ENCODE data around the gene AVEN. TPM values are rescaled to one million over a fixed set of nuclear protein-coding genes. Genes with fewer than 3 reads are reported as not detected.
"Not testable (repeated sequence)": the region's sequence is repeated elsewhere in the genome, so short reads cannot be mapped to it uniquely, and the experiment has no call there.

AVEN gene
- total RNA-seq, 3 donors from 2014 or later: 13.5 to 18.4 (median 13.8) TPM

GRCh38 chr15:33826201-33826600 lies 212.8 kb downstream of the AVEN start:
- Histone ChIP-seq H3K9me3 (peaks cover 0 to 9% of the 10 kb centered on the region in 2 donors), H3K36me3 (no peaks in the 10 kb centered on the region), H3K27ac (no peak overlapping the region), H3K4me1 (no peaks in the 10 kb centered on the region), H3K4me3 (no peak overlapping the region), H3K27me3 (no peaks in the 10 kb centered on the region)
- TF ChIP-seq CTCF (IDR thresholded peaks at IDR 0.05) (no peak), POLR2AphosphoS5 (IDR thresholded peaks at IDR 0.05) (no peak), POLR2A (IDR thresholded peaks at IDR 0.05) (no peak)
- intact Hi-C loops (cut with DNase I; ENCODE audit: low total_unique reads): no loop called here
- DNase-seq (ENCODE audit: low spot score in 2 of 2): no peak

DNA sequence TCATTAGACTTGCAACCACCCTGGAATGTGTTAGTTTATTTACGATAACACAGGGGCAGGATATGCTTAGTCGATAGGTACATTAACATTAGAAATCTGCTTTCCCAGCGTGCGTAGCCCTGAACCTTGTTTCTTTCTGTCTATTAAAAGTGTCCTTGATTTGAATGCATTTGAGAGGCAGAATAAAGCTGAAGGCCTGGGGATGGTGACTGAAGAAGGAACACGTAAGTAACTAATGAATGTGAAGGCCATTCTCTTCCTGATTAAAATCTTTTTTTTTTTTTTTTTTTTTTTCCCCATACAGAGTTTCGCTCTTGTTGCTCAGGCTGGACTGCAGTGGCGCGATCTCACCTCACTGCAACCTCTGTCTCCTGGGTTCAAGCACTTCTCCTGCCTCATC lies 213.6 kb downstream of the AVEN start:
- Histone ChIP-seq H3K4me3 (no peak overlapping the region), H3K27ac (no peak overlapping the region), H3K36me3 (no peaks in the 10 kb centered on the region), H3K9me3 (peaks cover 0 to 9% of the 10 kb centered on the region in 2 donors), H3K4me1 (no peaks in the 10 kb centered on the region), H3K27me3 (no peaks in the 10 kb centered on the region)
- DNase-seq (ENCODE audit: low spot score in 2 of 2): no peak
- TF ChIP-seq CTCF (IDR thresholded peaks at IDR 0.05): no peak
- no peak for TF ChIP-seq POLR2AphosphoS5 (IDR thresholded peaks at IDR 0.05)
- no peak for TF ChIP-seq POLR2A (IDR thresholded peaks at IDR 0.05)
- intact Hi-C loops (cut with DNase I; ENCODE audit: low total_unique reads): no loop called here

GRCh38 chr15:33823119-33823518 lies 215.9 kb downstream of the AVEN start:
- Histone ChIP-seq H3K27me3 (no peaks in the 10 kb centered on the region), H3K9me3 (no peaks in the 10 kb centered on the region), H3K4me1 (no peaks in the 10 kb centered on the region), H3K36me3 (no peaks in the 10 kb centered on the region), H3K27ac (no peak overlapping the region), H3K4me3 (no peak overlapping the region)
- intact Hi-C loops (cut with DNase I; ENCODE audit: low total_unique reads): no loop called here
- DNase-seq (ENCODE audit: low spot score in 2 of 2): no peak
- TF ChIP-seq POLR2A (IDR thresholded peaks at IDR 0.05) (no peak), POLR2AphosphoS5 (IDR thresholded peaks at IDR 0.05) (no peak), CTCF (IDR thresholded peaks at IDR 0.05) (no peak)

- no peak overlapping the region for H3K4me3 ChIP-seq
- intact Hi-C loops (cut with DNase I; ENCODE audit: low total_unique reads): no loop called here
- no peaks in the 10 kb centered on the region for H3K9me3 ChIP-seq
- H3K27me3 ChIP-seq: no peaks in the 10 kb centered on the region
- no peak for DNase-seq (ENCODE audit: low spot score in 2 of 2)
- no peak overlapping the region for H3K27ac ChIP-seq
- H3K4me1 ChIP-seq: no peaks in the 10 kb centered on the region
- TF ChIP-seq CTCF (IDR thresholded peaks at IDR 0.05): no peak
- TF ChIP-seq POLR2A (IDR thresholded peaks at IDR 0.05): no peak
- no peak for TF ChIP-seq POLR2AphosphoS5 (IDR thresholded peaks at IDR 0.05)
- H3K36me3 ChIP-seq: no peaks in the 10 kb centered on the region
These were observed 216.5 kb downstream of the AVEN start for GRCh38 chr15:33822479-33822878.

DNA sequence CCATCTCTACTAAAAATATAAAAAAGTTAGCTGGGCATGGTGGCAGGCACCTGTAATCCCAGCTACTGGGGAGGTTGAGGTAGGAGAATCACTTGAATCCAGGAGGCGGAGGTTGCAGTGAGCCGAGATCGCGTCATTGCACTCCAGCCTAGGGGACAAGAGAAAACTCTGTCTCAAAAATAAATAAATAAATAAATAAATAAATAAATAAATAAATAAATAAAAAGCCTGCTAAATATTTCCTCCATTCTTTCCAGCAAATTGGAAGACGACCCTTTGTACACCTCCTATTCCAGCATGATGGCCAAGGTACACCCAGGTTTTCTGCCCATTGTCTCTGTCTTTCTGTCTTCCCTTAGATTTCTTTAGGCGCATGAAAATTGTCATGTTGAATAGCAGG lies 219.5 kb downstream of the AVEN start:
- H3K9me3 ChIP-seq; intact Hi-C loops (cut with DNase I; ENCODE audit: low total_unique reads): not testable (repeated sequence)

More for the DNA sequence above, 219.5 kb downstream of the AVEN start:
- not testable (repeated sequence) for H3K4me3 ChIP-seq; H3K36me3 ChIP-seq; H3K27ac ChIP-seq; H3K27me3 ChIP-seq; H3K4me1 ChIP-seq; DNase-seq (ENCODE audit: low spot score in 2 of 2)

Other genes with a start within 250 kb of the AVEN start
- gene CHRM5, start 70.7 kb downstream of the AVEN start, total RNA-seq: not detected
- gene EMC7, start 62.7 kb upstream of the AVEN start, total RNA-seq: 10 to 100 TPM; 35.0 to 47.5 (median 44.6) TPM
- gene PGBD4, start 62.9 kb upstream of the AVEN start, total RNA-seq: 1 to 10 TPM in 2 of 3 donors, under 1 TPM in 1; 0.64 to 1.6 (median 1.3) TPM
- 10 to 100 TPM; 43.7 to 67.6 (median 61.0) TPM for gene KATNBL1, start 170.9 kb upstream of the AVEN start, total RNA-seq
- 100 to 1,000 TPM; 121 to 157 (median 123) TPM for gene EMC4, start 185.8 kb upstream of the AVEN start, total RNA-seq

Measured in breast epithelium (tissue), 4 donors.